ENCODE data around the gene CBX2.

CBX2 gene

GRCh38 chr17:79761894-79762589, 15.9 kb upstream of the CBX2 start:
- in situ Hi-C loops (cut with HindIII; ENCODE audit: low sequenced_read_pairs), result loop anchor here (25.0 kb wide), 1 partner anchor 100 kb away; no protein-coding TSS in a partner anchor

- in situ Hi-C loops (cut with HindIII; ENCODE audit: low sequenced_read_pairs), result loop anchor here (25.0 kb wide), 1 partner anchor 103 kb away; no protein-coding TSS in a partner anchor
Measured at GRCh38 chr17:79765708-79766107, 12.2 kb upstream of the CBX2 start.

- in situ Hi-C loops (cut with HindIII; ENCODE audit: low sequenced_read_pairs), result loop anchor here (25.0 kb wide), 1 partner anchor 108 kb away; no protein-coding TSS in a partner anchor
Measured at GRCh38 chr17:79769570-79770506, 8.1 kb upstream of the CBX2 start.

GRCh38 chr17:79771276-79771675, 6.7 kb upstream of the CBX2 start:
- in situ Hi-C loops (cut with HindIII; ENCODE audit: low sequenced_read_pairs), result loop anchor here (25.0 kb wide), 1 partner anchor 109 kb away; no protein-coding TSS in a partner anchor

GRCh38 chr17:79772726-79773125, 5.2 kb upstream of the CBX2 start:
- in situ Hi-C loops (cut with HindIII; ENCODE audit: low sequenced_read_pairs), result loop anchor here (25.0 kb wide), 1 partner anchor 110 kb away; no protein-coding TSS in a partner anchor

- in situ Hi-C loops (cut with HindIII; ENCODE audit: low sequenced_read_pairs), result loop anchor here (25.0 kb wide), 1 partner anchor 112 kb away; no protein-coding TSS in a partner anchor
Measured at GRCh38 chr17:79774561-79774975, 3.4 kb upstream of the CBX2 start.

GRCh38 chr17:79775632-79776031, 2.3 kb upstream of the CBX2 start:
- in situ Hi-C loops (cut with HindIII; ENCODE audit: low sequenced_read_pairs), result no loop called here

GRCh38 chr17:79776376-79777119, 1.4 kb upstream of the CBX2 start:
- in situ Hi-C loops (cut with HindIII; ENCODE audit: low sequenced_read_pairs), result no loop called here

GRCh38 chr17:79777120-79777893, 641 bp upstream of the CBX2 start:
- in situ Hi-C loops (cut with HindIII; ENCODE audit: low sequenced_read_pairs), result no loop called here

- in situ Hi-C loops (cut with HindIII; ENCODE audit: low sequenced_read_pairs), result no loop called here
Measured at GRCh38 chr17:79778504-79779083, 646 bp downstream of the CBX2 start.

- in situ Hi-C loops (cut with HindIII; ENCODE audit: low sequenced_read_pairs), result no loop called here
Measured at GRCh38 chr17:79779084-79779529, 1.2 kb downstream of the CBX2 start.

- in situ Hi-C loops (cut with HindIII; ENCODE audit: low sequenced_read_pairs), result no loop called here
Measured at GRCh38 chr17:79779661-79780365, 1.9 kb downstream of the CBX2 start.

- in situ Hi-C loops (cut with HindIII; ENCODE audit: low sequenced_read_pairs), result no loop called here
Measured at GRCh38 chr17:79781012-79781650, 3.2 kb downstream of the CBX2 start.

GRCh38 chr17:79781736-79782575, 4.0 kb downstream of the CBX2 start:
- in situ Hi-C loops (cut with HindIII; ENCODE audit: low sequenced_read_pairs), result no loop called here

GRCh38 chr17:79783891-79784290, 5.9 kb downstream of the CBX2 start:
- in situ Hi-C loops (cut with HindIII; ENCODE audit: low sequenced_read_pairs), result no loop called here

- in situ Hi-C loops (cut with HindIII; ENCODE audit: low sequenced_read_pairs), result no loop called here
Measured at GRCh38 chr17:79784353-79785016, 6.5 kb downstream of the CBX2 start.
